GM12873 (cell line): Measurements from ENCODE around the gene IQCK.

Experiments
- CTCF ChIP-seq: IDR thresholded peaks from 2 replicates; pipeline ENCODE4 v1.5.1; 2012; ENCODE audit warnings: low read depth, mild to moderate bottlenecking, moderate library complexity, low read length, control low read depth; ENCODE audit not compliant: insufficient read depth; ENCODE audit errors: missing control alignments

Gene IQCK

GRCh38 chr16:19815418-19815817 lies 97.3 kb downstream of the IQCK start:
- TF ChIP-seq CTCF, result no peak

- no peak for TF ChIP-seq CTCF
Observed at GRCh38 chr16:19817122-19817521, 99.1 kb downstream of the IQCK start.

GRCh38 chr16:19817875-19818274 lies 99.8 kb downstream of the IQCK start:
- TF ChIP-seq CTCF, result no peak

- no peak for TF ChIP-seq CTCF
Observed at GRCh38 chr16:19822533-19822932, 104.5 kb downstream of the IQCK start.

- no peak for TF ChIP-seq CTCF
Observed at GRCh38 chr16:19823322-19823721, 105.3 kb downstream of the IQCK start.

- TF ChIP-seq CTCF, result no peak
Observed at GRCh38 chr16:19824216-19824615, 106.1 kb downstream of the IQCK start.

- no peak for TF ChIP-seq CTCF
Observed at GRCh38 chr16:19829844-19830692, 112.0 kb downstream of the IQCK start.
